ENCODE results near the gene CFAP99.
A peak's percentile ranks its signal among the peaks of the same experiment; 100 is the strongest.
"Not testable (repeated sequence)": the region's sequence is repeated elsewhere in the genome, so short reads cannot be mapped to it uniquely, and the experiment has no call there.

CFAP99 gene

GRCh38 chr4:2449511-2450392 lies 31.0 kb downstream of the CFAP99 start:
- DNase-seq = no peak

DNA sequence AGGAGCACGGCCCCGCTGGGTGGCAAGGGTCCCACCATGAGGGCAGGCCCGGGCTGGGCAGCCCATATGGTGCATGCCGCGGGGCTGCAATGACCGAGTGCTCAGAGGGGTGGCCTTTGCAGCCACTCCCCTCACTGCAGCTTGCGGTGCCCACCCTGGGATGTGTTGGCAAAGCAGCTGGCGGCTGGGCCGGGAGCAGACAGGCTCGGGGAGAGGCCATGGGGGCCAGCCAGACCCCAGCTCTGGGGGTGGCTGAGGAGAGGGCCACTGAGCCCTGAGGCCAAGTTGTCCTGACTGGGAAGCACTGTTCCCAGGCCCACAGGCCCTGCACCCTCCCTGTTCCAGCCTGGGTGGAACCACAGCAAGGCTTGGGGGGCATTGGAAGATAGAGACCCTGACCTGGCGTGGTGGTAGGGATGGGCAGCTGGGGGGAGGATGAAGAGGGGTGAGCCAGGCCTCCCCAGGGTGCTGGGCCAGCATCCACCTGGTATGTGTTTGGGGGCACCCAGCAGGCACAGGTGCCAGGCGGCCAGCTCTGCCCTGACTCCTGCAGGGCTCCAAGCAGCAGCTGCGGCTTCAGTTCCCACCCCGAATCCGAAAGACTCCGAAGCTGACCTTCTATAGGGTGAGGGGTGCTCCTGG lies 31.8 kb downstream of the CFAP99 start:
- DNase-seq = no peak

- no peak for DNase-seq
These were observed 32.3 kb downstream of the CFAP99 start for GRCh38 chr4:2451036-2451520.

DNA sequence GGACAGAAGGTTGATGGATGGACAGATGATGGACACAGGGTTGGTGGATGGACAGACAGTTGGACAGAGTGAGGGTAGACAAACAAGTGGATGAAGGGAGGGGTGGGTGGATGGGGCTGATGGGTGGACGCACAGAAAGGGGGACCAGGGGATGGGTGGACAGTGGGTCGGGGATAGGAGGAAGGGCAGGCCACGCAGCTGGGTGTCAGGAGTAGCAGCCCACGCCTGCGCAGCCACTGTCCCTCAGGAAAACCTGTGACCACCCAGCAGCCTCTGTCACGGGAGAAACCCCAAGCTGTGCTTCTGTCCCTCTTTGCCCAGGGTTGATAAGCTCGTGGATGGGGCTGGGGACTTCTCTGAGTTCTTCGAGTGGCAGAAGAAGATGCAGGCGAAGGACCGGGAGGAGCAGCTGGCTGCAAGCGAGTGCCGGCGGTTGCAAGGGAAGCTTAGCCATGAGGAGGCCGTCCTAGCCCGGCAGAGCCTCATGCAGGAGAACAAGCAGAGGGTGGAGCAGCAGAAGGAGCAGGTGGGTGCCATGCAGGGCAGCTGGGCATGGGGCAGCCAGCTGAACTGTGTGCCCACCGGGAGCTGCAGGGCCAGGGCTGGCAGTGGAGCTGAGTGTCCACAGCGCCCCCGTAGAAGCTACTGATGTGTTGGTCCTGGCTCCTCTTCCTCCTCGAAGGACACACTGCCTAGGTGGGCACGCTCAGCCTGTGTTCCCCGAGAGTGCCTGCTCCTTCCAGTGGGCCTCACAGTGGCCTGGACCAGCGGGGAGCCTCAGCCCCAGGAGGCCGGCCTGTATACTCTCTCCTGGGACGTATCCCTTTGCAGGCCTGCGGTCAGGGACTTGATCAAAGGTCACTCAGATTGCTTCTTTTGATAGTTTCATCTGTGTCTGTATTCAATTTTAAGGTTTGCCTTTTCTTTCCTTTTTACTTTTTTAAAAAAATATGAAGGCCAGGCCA lies 33.3 kb downstream of the CFAP99 start:
- DNase-seq = no peak

DNA sequence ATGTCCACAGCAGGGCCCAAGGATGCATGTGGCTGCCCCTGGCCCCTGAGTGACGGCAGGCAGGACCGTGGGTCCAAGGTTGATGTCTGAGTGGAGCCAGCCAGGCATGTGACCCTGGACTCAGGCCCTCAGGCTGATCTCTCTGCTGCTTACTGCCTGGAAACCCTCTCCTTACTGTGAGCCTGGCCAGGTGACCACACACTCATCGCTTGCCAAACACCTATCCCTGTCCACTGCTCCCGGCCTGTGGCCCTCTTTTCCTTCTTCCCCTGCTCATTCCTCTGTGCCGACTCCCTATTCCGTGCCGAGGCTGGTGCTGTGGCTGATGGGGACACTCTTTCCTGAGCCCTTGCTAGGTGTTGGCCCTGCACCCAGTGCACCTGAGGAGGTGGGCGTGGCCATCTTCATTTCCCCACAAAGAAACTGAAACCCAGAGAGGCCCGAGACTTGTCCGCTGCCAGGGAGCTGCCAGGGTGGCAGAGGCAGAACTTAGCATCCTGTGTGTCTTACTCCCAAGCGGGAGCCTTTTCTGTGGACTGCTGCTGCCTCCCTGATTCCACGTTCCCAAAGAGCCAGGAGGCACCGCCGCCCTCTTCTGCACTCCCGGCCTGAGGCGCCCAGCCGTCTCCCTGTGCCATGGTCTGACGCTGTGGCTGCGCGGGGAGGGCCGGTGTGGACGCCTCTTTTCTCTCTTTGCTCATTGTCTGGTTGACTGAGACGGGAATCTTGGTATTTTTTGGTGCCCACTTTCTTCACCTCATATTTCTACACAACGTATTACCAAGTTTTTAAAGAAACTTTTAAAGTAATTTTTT lies 38.9 kb downstream of the CFAP99 start:
- DNase-seq = no peak

DNA sequence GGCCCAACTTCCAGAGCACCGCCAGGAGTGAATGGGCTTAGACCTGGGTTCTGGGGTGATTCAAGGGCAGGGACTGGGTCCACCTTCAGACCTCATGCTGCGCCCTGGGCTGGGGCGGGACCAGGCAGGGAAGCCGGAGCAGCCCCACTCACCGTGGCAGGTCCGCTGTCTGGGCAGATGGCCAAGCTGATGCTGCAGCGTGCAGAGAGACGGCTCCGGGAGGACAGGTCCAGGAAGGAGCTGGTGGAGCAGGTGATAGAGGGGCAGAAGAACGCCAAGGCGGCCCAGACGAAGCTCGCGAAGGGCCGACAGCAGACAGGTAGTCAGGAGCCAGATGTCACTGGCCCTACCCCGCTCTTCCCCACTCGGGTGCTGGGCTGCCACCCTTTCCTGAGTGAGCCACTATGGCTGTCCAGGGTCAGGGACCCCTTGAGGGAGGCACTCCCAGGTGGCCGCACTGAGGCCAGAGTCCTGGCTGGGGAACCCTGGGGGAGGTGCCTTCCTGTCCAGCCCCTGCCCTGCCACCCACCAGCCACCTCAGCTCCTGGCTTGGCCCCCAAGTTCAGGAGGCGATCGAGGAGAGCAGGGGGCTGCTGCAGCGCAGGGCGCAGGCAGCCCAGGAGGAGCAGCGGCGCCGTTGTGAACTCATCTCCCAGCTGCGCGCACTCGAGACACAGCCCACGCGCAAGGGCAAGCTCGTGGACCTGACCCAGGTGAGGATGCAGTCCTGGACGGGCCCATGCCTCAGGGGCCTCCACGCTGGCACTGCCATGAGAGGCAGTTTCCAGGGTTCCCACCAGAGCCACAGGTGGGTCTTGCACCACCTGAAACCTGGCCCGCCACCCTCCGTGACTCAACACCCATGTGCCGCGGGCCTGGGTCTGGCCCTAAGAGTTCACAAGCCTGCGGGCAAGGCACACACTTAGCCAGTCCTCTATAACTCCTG lies 40.1 kb downstream of the CFAP99 start:
- DNase-seq = no peak

GRCh38 chr4:2459589-2460349 lies 41.0 kb downstream of the CFAP99 start:
- DNase-seq = no peak

- no peak for DNase-seq
These were observed 42.6 kb downstream of the CFAP99 start for GRCh38 chr4:2461246-2461960.

GRCh38 chr4:2462218-2462991 lies 43.6 kb downstream of the CFAP99 start:
- DNase-seq = peak; percentile 59

GRCh38 chr4:2462992-2463762 lies 44.4 kb downstream of the CFAP99 start:
- DNase-seq = no peak

DNA sequence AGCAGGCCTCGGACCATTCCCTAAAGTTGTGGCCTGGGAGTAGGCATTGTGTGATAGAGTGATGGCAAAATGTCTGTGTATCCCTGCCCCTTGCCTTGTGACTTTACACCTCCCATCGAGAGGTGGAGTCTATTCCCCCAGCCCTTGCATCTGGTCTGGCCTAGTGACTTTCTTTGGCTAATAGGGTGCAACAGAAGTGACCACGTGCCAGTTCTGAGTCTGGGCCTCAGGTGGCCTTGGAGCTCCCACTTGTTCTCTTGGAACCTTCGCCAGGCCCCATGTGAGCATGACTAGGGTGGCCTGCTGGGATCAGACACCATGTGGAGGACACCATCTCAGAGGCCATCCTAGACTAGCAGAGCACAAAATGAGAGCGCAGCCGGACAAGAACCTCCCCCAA lies 46.3 kb downstream of the CFAP99 start:
- no peak for DNase-seq

DNA sequence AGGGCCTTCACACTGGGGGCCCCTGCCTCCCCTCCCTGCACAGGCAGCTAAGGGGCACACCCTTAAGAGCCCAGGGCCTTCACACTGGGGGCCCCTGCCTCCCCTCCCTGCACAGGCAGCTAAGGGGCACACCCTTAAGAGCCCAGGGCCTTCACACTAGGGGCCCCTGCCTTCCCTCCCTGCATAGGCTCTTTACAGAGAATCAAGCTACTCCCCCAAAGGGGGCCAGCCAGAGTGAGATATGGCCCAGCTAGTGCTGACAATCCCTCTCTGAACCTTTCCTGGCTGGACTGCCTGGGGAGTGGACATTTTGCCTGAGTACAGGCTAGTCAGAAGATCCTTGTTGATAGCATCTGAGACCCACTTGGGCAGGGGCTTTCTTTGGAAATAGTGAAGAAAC lies 46.8 kb downstream of the CFAP99 start:
- not testable (repeated sequence) for DNase-seq

GRCh38 chr4:2468456-2469191 lies 49.9 kb downstream of the CFAP99 start, which contains the start of gene RNF4:
Gene RNF4, plus strand, starts transcription at chr4:2469106. Its CDS starts 21,388 bp downstream, at chr4:2490494.
- peak; percentile 94 for DNase-seq

DNA sequence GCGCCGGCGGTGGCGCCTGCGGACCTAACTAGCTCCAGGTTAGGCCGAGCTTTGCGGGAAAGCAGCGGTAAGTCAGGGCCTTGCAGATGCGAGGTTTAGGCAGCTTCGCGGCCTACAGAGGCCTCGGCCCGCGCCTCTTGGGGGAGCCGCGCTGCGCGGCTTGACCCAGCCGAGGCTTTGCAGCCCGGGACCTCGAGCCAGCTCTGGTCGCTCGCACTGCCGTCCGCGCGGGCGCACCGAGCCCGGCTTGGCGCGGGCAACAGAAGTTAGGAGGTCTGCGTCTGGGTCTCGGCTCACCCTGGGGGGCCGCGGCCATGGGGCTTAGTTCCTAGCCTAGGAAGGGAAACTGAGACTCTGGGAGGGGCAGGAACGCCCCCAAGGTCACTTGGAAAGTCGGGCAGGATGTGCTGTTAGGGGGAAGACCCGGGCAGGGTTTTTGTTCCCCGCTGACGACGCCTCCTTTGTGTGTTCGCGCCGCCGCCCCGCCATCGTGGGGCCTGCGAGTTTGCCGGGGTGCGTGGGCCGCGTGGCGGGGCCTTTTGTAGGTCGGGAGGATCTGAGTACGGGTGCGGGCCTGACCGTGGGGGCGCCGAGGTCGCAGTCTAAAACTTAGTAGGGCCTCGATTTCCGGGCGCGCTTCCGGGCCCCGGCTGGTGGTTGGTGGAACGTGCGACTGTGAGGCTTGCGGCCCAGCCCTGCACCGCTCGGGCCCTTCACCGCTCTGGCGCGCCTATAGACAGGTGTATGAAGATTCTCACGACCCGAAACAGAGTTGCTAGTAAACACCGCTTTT lies 50.6 kb downstream of the CFAP99 start:
- peak; percentile 71 for DNase-seq

- DNase-seq = no peak
These were observed 52.0 kb downstream of the CFAP99 start for GRCh38 chr4:2470791-2471190.

DNA sequence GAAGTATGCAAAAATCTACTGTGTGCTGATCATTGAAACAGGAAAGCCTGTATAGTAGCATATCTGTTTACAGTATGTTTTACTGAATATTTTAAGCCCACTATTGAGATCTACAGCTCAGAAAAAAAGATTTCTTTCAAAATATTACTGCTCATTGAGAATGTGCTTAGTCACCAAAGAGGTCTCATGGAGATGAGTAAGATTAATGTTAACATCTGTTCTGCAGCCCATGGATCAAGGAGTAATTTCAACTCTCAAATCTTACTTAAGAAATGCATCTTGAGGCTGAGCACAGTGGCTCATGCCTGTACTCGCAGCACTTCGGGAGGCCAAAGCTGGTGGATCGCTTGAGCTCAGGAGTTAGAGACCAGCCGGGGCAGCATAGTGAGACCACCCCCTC lies 53.4 kb downstream of the CFAP99 start:
- DNase-seq = no peak
